ENCODE measurements around the gene SLC25A41. TPM values are rescaled to one million over a fixed set of nuclear protein-coding genes. Genes with fewer than 3 reads are reported as not detected.
A peak's percentile ranks its signal among the peaks of the same experiment; 100 is the strongest.

The SLC25A41 gene
- total RNA-seq, 1 donor: not detected

- H3K4me3 ChIP-seq (ENCODE audit: low read depth, low read length): no peak overlapping the region
- no peak for DNase-seq (ENCODE audit: low read depth)
- TF ChIP-seq, protein P1, sequence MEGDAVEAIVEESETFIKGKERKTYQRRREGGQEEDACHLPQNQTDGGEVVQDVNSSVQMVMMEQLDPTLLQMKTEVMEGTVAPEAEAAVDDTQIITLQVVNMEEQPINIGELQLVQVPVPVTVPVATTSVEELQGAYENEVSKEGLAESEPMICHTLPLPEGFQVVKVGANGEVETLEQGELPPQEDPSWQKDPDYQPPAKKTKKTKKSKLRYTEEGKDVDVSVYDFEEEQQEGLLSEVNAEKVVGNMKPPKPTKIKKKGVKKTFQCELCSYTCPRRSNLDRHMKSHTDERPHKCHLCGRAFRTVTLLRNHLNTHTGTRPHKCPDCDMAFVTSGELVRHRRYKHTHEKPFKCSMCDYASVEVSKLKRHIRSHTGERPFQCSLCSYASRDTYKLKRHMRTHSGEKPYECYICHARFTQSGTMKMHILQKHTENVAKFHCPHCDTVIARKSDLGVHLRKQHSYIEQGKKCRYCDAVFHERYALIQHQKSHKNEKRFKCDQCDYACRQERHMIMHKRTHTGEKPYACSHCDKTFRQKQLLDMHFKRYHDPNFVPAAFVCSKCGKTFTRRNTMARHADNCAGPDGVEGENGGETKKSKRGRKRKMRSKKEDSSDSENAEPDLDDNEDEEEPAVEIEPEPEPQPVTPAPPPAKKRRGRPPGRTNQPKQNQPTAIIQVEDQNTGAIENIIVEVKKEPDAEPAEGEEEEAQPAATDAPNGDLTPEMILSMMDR (IDR thresholded peaks at IDR 0.05; ENCODE audit: insufficient read depth, low read depth, low read length): no peak
Measured at GRCh38 chr19:6383188-6383587, 50.4 kb downstream of the SLC25A41 start.

DNA sequence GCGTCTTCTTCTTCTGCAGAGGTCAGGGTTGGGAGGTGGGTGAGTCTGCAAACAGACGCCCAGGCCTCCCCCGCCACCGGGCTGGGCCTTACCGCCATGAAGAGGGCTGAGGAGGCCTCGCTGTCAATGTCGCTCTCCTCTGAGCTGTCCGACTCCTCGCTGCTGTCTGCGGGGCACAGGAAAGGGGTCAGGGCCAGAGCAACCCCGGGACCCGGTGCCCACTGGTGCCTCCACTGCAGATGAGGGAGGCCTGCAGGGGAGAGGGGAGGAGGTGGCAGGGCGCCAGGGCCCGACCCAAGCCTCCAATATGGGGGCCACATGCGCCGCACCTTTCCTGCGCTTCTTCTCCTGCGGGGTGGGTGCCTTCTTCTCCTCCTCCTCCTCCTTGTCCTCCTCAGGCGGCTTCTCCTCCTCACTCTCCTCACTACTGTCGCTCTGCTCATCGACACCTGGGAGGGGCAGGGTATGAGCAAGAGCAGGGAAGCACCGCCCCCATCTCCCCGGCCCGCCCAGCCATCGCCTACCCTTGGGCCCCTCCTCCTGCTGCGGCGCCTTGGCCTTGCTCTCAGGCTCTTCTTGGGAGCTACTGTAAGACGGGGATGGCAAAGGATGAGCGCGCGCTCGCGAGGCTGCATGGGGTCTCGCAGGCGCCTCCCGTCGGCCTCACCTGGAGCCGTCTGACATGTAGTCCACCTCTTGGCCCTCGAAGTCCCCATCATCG lies 52.4 kb downstream of the SLC25A41 start:
- TF ChIP-seq, protein P1 (IDR thresholded peaks at IDR 0.05; ENCODE audit: insufficient read depth, low read depth, low read length): no peak
- no peak for DNase-seq (ENCODE audit: low read depth)
- H3K4me3 ChIP-seq (ENCODE audit: low read depth, low read length): no peak overlapping the region

DNA sequence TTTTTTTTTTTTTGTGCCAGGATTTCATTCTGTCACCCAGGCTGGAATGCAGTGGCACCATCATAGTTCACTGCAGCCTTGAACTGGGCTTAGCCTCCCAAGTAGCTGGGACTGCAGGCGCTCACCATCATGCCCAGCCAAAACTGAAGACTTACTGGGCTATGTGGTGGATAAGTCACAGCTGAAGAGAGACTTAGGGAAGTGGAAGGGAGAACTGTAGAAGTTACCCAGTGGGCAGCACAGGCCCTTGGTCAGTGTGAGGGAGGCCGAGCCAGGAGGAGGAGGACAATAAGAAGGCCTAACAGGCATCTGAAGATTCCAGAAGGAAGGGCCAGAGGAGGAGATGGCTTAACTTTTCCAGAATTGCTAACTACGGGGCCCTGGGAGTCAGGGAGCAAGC lies 53.8 kb downstream of the SLC25A41 start:
- DNase-seq (ENCODE audit: low read depth): no peak
- no peak overlapping the region for H3K4me3 ChIP-seq (ENCODE audit: low read depth, low read length)
- TF ChIP-seq, protein P1 (IDR thresholded peaks at IDR 0.05; ENCODE audit: insufficient read depth, low read depth, low read length): no peak

DNA sequence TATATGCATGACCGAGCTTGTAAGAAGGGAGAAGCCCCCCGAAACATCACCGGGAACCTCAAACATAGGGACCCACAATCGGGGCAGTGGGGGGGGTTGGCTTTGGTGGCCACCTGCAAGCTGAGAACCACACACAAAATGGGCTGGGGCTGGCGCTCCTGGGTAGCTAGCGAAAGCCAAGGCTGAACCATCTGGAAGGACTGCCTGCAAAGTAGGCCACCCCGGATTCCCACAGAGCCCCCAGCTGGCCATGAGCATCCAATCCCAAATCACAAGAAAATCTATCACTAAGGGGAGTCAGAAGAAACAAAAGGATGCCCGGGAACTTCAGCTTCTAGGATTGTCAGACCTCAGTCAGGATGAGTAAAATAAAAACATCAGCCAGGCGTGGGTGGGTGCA lies 55.1 kb downstream of the SLC25A41 start:
- DNase-seq (ENCODE audit: low read depth): no peak
- no peak overlapping the region for H3K4me3 ChIP-seq (ENCODE audit: low read depth, low read length)
- TF ChIP-seq, protein P1 (IDR thresholded peaks at IDR 0.05; ENCODE audit: insufficient read depth, low read depth, low read length): no peak

DNA sequence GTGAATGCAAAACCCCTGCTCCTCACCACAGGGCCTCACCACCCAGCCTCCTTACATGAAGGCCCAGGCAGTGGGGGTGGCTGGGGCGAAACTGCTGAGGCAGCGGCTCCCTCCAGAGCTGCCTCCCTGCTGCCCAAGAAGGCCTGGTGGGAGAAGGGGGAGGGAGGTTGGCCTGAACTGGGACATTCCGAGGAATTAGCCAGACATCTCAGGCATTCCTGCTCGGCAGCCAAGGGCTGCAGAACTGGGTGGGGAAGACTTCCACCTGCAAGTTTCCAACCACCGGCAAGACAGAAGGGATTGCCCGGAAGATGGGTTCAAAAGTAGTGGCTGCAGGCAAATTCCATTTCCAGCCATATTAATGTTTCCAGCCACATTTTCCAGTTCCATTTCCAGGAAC lies 55.5 kb downstream of the SLC25A41 start:
- peak; percentile 68 for DNase-seq (ENCODE audit: low read depth)
- TF ChIP-seq, protein P1 (IDR thresholded peaks at IDR 0.05; ENCODE audit: insufficient read depth, low read depth, low read length): no peak

GRCh38 chr19:6376512-6377190 lies 56.9 kb downstream of the SLC25A41 start:
- TF ChIP-seq, protein P1 (IDR thresholded peaks at IDR 0.05; ENCODE audit: insufficient read depth, low read depth, low read length): no peak
- peak; percentile 22 for DNase-seq (ENCODE audit: low read depth)

More for the DNA sequence above, 55.5 kb downstream of the SLC25A41 start:
- no peak overlapping the region for H3K4me3 ChIP-seq (ENCODE audit: low read depth, low read length)

More at GRCh38 chr19:6376512-6377190, 56.9 kb downstream of the SLC25A41 start:
- no peak overlapping the region for H3K4me3 ChIP-seq (ENCODE audit: low read depth, low read length)

Small RNA genes lying within 50 kb of the gene (small RNA-seq; reads per million reads assigned to genes)
- gene MIR6790: not detected
- gene MIR6885: not detected

Other genes starting within 250 kb of the SLC25A41 start
- gene MLLT1, start 153.8 kb downstream of the SLC25A41 start, total RNA-seq: 11.9 and 12.5 TPM in 2 replicates
- gene ACER1, start 100.2 kb downstream of the SLC25A41 start, total RNA-seq: not detected in 2 replicates
- gene CLPP, start 72.2 kb downstream of the SLC25A41 start, total RNA-seq: 35.4 and 38.3 TPM in 2 replicates
- gene ALKBH7, start 61.0 kb downstream of the SLC25A41 start, total RNA-seq: 35.4 and 47.7 TPM in 2 replicates
- 0.97 and 1.7 TPM in 2 replicates for gene PSPN, start 57.8 kb downstream of the SLC25A41 start, total RNA-seq
- gene GTF2F1, start 40.6 kb downstream of the SLC25A41 start, total RNA-seq: 36.1 and 42.7 TPM in 2 replicates
- gene KHSRP, start 9.0 kb downstream of the SLC25A41 start, total RNA-seq: 91.8 and 118 TPM in 2 replicates
- gene SLC25A23, start 26.0 kb upstream of the SLC25A41 start, total RNA-seq: 22.9 and 33.2 TPM in 2 replicates
- gene CRB3, start 30.5 kb upstream of the SLC25A41 start, total RNA-seq: 0.43 TPM in 1 of 2 replicates, not detected in the other
- gene DENND1C, start 48.0 kb upstream of the SLC25A41 start, total RNA-seq: not detected in 2 replicates
- not detected in 2 replicates for gene TUBB4A, start 68.5 kb upstream of the SLC25A41 start, total RNA-seq
- gene TNFSF9, start 97.3 kb upstream of the SLC25A41 start, total RNA-seq: 0.32 TPM in 1 of 2 replicates, not detected in the other
- gene CD70, start 157.4 kb upstream of the SLC25A41 start, total RNA-seq: not detected in 2 replicates
- gene TNFSF14, start 236.4 kb upstream of the SLC25A41 start, total RNA-seq: under 0.01 TPM in 1 of 2 replicates, not detected in the other